ENCODE results near the gene IQGAP2. TPM values are rescaled to one million over a fixed set of nuclear protein-coding genes. Genes with fewer than 3 reads are reported as not detected.

Gene IQGAP2, protein sequence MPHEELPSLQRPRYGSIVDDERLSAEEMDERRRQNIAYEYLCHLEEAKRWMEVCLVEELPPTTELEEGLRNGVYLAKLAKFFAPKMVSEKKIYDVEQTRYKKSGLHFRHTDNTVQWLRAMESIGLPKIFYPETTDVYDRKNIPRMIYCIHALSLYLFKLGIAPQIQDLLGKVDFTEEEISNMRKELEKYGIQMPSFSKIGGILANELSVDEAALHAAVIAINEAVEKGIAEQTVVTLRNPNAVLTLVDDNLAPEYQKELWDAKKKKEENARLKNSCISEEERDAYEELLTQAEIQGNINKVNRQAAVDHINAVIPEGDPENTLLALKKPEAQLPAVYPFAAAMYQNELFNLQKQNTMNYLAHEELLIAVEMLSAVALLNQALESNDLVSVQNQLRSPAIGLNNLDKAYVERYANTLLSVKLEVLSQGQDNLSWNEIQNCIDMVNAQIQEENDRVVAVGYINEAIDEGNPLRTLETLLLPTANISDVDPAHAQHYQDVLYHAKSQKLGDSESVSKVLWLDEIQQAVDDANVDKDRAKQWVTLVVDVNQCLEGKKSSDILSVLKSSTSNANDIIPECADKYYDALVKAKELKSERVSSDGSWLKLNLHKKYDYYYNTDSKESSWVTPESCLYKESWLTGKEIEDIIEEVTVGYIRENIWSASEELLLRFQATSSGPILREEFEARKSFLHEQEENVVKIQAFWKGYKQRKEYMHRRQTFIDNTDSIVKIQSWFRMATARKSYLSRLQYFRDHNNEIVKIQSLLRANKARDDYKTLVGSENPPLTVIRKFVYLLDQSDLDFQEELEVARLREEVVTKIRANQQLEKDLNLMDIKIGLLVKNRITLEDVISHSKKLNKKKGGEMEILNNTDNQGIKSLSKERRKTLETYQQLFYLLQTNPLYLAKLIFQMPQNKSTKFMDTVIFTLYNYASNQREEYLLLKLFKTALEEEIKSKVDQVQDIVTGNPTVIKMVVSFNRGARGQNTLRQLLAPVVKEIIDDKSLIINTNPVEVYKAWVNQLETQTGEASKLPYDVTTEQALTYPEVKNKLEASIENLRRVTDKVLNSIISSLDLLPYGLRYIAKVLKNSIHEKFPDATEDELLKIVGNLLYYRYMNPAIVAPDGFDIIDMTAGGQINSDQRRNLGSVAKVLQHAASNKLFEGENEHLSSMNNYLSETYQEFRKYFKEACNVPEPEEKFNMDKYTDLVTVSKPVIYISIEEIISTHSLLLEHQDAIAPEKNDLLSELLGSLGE (N-terminal part only)
- polyA plus RNA-seq, result 0.38 and 0.44 TPM in 2 replicates

GRCh38 chr5:76402886-76403765 is at the start of gene IQGAP2:
TSS of gene IQGAP2 (plus strand) at chr5:76403285. CDS start at chr5:76403546, 261 bp downstream.

GRCh38 chr5:76622973-76623596 is 220.0 kb downstream of the IQGAP2 start, which contains the start of gene F2RL2:
TSS of gene F2RL2 (minus strand) at chr5:76623403. CDS start at chr5:76623230, 173 bp downstream.

GRCh38 chr5:76715736-76716455 is 312.8 kb downstream of the IQGAP2 start, which contains the start of gene F2R:
TSS of gene F2R (plus strand) at chr5:76716126. CDS start at chr5:76716308, 182 bp downstream.

Other genes starting within 250 kb of the IQGAP2 start
- gene F2RL2, start 220.1 kb downstream of the IQGAP2 start, polyA plus RNA-seq, result not detected in 2 replicates

All from Purkinje cell (primary cell).